Activated CD8-positive, alpha-beta memory T cell treated with anti-CD3 and anti-CD28 coated beads, Interleukin-2, amount 50 U/mL, for 4 hours (primary cell): Measurements from ENCODE around the gene IFT52.
"Not testable (repeated sequence)": the region's sequence is repeated elsewhere in the genome, so short reads cannot be mapped to it uniquely, and the experiment has no call there.

Experiments
- DNase-seq: peaks from one replicate; pipeline ENCODE4 v3.0.0-alpha.2; 2020

Gene IFT52

GRCh38 chr20:43568706-43569105, 22.0 kb upstream of the IFT52 start:
- DNase-seq = no peak

- DNase-seq = no peak
Measured at GRCh38 chr20:43569282-43569681, 21.5 kb upstream of the IFT52 start.

GRCh38 chr20:43570496-43570895, 20.2 kb upstream of the IFT52 start:
- no peak for DNase-seq

- no peak for DNase-seq
Measured at GRCh38 chr20:43571310-43571709, 19.4 kb upstream of the IFT52 start.

- DNase-seq = no peak
Measured at GRCh38 chr20:43571771-43572170, 19.0 kb upstream of the IFT52 start.

- no peak for DNase-seq
Measured at GRCh38 chr20:43572891-43573290, 17.8 kb upstream of the IFT52 start.

GRCh38 chr20:43576108-43576507, 14.6 kb upstream of the IFT52 start:
- no peak for DNase-seq

- DNase-seq = no peak
Measured at GRCh38 chr20:43579861-43580793, 10.6 kb upstream of the IFT52 start.

- no peak for DNase-seq
Measured at GRCh38 chr20:43583133-43583864, 7.4 kb upstream of the IFT52 start.

- DNase-seq = no peak
Measured at GRCh38 chr20:43583982-43584432, 6.7 kb upstream of the IFT52 start.

GRCh38 chr20:43584448-43585136, 6.1 kb upstream of the IFT52 start:
- DNase-seq = no peak

- no peak for DNase-seq
Measured at GRCh38 chr20:43586641-43587040, 4.1 kb upstream of the IFT52 start.

GRCh38 chr20:43588526-43588925, 2.2 kb upstream of the IFT52 start:
- DNase-seq = not testable (repeated sequence)

- DNase-seq = no peak
Measured at GRCh38 chr20:43590036-43590391, 723 bp upstream of the IFT52 start.

- DNase-seq = not testable (repeated sequence)
Measured at GRCh38 chr20:43601960-43602359, 11.2 kb downstream of the IFT52 start.

GRCh38 chr20:43603124-43603523, 12.4 kb downstream of the IFT52 start:
- DNase-seq = no peak

GRCh38 chr20:43605715-43606114, 15.0 kb downstream of the IFT52 start:
- DNase-seq = no peak

GRCh38 chr20:43607278-43607677, 16.5 kb downstream of the IFT52 start:
- not testable (repeated sequence) for DNase-seq

GRCh38 chr20:43631598-43631997, 40.9 kb downstream of the IFT52 start:
- no peak for DNase-seq

- DNase-seq = no peak
Measured at GRCh38 chr20:43636429-43636828, 45.7 kb downstream of the IFT52 start.

- no peak for DNase-seq
Measured at GRCh38 chr20:43642548-43642947, 51.8 kb downstream of the IFT52 start.

- DNase-seq = no peak
Measured at GRCh38 chr20:43650997-43651525, 60.3 kb downstream of the IFT52 start.

GRCh38 chr20:43651650-43652184, 61.0 kb downstream of the IFT52 start:
- not testable (repeated sequence) for DNase-seq
